NCI-H82 (cell line): ENCODE results near the gene ADARB2.

Source experiments
- DNase-seq: peaks from one replicate; lab custom pipeline; 2025; lab: John Stamatoyannopoulos, UW

ADARB2 gene

GRCh38 chr10:1311726-1312125, 425.6 kb downstream of the ADARB2 start:
- DNase-seq = peak; percentile 28

GRCh38 chr10:1310271-1310789, 427.0 kb downstream of the ADARB2 start:
- no peak for DNase-seq

- no peak for DNase-seq
Observed at GRCh38 chr10:1309617-1310270, 427.6 kb downstream of the ADARB2 start.

- DNase-seq = no peak
Observed at GRCh38 chr10:1308962-1309616, 428.2 kb downstream of the ADARB2 start.

GRCh38 chr10:1308173-1308961, 429.0 kb downstream of the ADARB2 start:
- no peak for DNase-seq

GRCh38 chr10:1301143-1301542, 436.2 kb downstream of the ADARB2 start:
- no peak for DNase-seq

- DNase-seq = no peak
Observed at GRCh38 chr10:1300218-1300617, 437.1 kb downstream of the ADARB2 start.

GRCh38 chr10:1299041-1299726, 438.1 kb downstream of the ADARB2 start:
- DNase-seq = no peak

- no peak for DNase-seq
Observed at GRCh38 chr10:1297566-1298301, 439.6 kb downstream of the ADARB2 start.

GRCh38 chr10:1295756-1296480, 441.4 kb downstream of the ADARB2 start:
- DNase-seq = no peak

- no peak for DNase-seq
Observed at GRCh38 chr10:1294748-1295147, 442.6 kb downstream of the ADARB2 start.

GRCh38 chr10:1293636-1294435, 443.5 kb downstream of the ADARB2 start:
- DNase-seq = no peak

GRCh38 chr10:1293157-1293556, 444.2 kb downstream of the ADARB2 start:
- DNase-seq = peak; percentile 9

GRCh38 chr10:1292611-1293031, 444.7 kb downstream of the ADARB2 start:
- no peak for DNase-seq

- no peak for DNase-seq
Observed at GRCh38 chr10:1291178-1292090, 445.9 kb downstream of the ADARB2 start.

- DNase-seq = no peak
Observed at GRCh38 chr10:1290071-1290471, 447.3 kb downstream of the ADARB2 start.

GRCh38 chr10:1289591-1289990, 447.7 kb downstream of the ADARB2 start:
- no peak for DNase-seq

- DNase-seq = no peak
Observed at GRCh38 chr10:1287971-1288401, 449.3 kb downstream of the ADARB2 start.

- no peak for DNase-seq
Observed at GRCh38 chr10:1287487-1287886, 449.8 kb downstream of the ADARB2 start.
